Loucy (cell line): Measurements from ENCODE around the gene CHRND.

Experiments
- EZH2phosphoT487 ChIP-seq: fragments of 200-600 bp; IDR thresholded peaks from 2 replicates; pipeline ENCODE4 v1.6.1; 2018; ENCODE audit warnings: antibody characterized with exemption, mild to moderate bottlenecking, moderate library complexity, borderline replicate concordance
- TF ChIP-seq, protein P1 (sequence below): fragments of 200-600 bp; sonication (generic); conservative IDR thresholded peaks from 2 replicates; pipeline ENCODE4 v1.5.1; 2014; ENCODE audit warnings: mild to moderate bottlenecking, antibody characterized with exemption, low read length

DNA sequence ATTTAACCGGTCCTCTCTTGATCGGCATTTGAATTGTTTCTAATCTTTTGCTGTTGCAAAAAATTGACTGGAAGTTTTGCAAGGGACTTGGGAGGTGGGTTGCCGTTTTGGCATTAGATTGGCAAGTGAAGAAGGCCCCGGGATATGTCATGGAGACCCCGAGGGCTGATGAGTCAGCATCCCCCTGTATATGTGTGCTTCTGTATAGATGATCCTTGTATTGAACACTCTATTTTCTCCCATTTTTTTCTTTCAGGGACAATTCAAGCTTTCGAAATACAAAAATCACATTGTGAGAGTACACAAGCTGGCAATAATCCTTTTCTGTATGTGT, 54.7 kb downstream of the CHRND start:
- TF ChIP-seq, protein P1, sequence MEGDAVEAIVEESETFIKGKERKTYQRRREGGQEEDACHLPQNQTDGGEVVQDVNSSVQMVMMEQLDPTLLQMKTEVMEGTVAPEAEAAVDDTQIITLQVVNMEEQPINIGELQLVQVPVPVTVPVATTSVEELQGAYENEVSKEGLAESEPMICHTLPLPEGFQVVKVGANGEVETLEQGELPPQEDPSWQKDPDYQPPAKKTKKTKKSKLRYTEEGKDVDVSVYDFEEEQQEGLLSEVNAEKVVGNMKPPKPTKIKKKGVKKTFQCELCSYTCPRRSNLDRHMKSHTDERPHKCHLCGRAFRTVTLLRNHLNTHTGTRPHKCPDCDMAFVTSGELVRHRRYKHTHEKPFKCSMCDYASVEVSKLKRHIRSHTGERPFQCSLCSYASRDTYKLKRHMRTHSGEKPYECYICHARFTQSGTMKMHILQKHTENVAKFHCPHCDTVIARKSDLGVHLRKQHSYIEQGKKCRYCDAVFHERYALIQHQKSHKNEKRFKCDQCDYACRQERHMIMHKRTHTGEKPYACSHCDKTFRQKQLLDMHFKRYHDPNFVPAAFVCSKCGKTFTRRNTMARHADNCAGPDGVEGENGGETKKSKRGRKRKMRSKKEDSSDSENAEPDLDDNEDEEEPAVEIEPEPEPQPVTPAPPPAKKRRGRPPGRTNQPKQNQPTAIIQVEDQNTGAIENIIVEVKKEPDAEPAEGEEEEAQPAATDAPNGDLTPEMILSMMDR: no peak
- TF ChIP-seq EZH2phosphoT487: no peak
